C4-2B (cell line): ENCODE results near the gene URB1.

Source experiments
- CTCF ChIP-seq: fragments of 450-650 bp; conservative IDR thresholded peaks from 2 replicates; pipeline ENCODE4 v1.5.1; 2017; ENCODE audit warnings: mild to moderate bottlenecking
- ZFX ChIP-seq: fragments of 450-650 bp; IDR thresholded peaks from 2 replicates; pipeline ENCODE4 v1.6.1; 2017

- no peak for TF ChIP-seq CTCF
- no peak for TF ChIP-seq ZFX
Observed at GRCh38 chr21:32302560-32302959, 90.3 kb downstream of the URB1 start.
